ENCODE data around the gene KRT76.

KRT76 gene

DNA sequence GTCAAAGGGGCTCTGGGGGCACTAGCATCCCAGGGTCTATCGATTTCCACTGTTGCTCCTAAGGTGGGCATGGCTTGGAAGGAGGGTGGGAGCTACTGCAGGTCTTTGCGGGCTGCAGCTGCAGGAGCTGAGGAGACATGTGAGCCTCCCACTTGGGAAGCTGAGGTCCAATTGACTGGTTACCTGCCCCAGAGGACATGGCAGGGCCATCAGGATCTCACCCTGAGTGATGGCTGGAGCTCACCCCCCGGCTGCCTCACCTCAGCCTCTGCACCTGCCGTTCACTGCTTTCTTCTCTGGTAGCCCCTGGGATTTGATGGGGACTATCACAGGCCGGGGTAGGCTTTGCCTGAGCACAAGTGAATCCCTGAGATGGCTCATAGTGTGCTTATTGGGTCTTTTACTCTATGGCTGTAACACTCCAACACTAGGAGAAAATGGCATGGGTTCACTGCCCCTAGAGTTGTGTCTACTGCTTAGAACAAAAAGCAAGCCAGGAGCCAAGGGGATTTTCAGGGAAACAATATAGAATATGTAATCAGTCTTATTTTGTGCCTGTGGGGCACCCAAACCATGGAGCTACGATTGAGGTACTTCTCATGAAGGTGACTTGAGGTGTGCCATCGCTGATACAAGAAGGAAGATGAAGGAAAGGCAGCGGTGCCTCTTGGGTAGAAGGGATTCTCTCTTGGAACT lies 40.0 kb upstream of the KRT76 start:
- H3K4me3 ChIP-seq (ENCODE audit: low read depth, low read length), result no peak overlapping the region
- no peak for DNase-seq (ENCODE audit: low read depth)
- TF ChIP-seq, protein P1, sequence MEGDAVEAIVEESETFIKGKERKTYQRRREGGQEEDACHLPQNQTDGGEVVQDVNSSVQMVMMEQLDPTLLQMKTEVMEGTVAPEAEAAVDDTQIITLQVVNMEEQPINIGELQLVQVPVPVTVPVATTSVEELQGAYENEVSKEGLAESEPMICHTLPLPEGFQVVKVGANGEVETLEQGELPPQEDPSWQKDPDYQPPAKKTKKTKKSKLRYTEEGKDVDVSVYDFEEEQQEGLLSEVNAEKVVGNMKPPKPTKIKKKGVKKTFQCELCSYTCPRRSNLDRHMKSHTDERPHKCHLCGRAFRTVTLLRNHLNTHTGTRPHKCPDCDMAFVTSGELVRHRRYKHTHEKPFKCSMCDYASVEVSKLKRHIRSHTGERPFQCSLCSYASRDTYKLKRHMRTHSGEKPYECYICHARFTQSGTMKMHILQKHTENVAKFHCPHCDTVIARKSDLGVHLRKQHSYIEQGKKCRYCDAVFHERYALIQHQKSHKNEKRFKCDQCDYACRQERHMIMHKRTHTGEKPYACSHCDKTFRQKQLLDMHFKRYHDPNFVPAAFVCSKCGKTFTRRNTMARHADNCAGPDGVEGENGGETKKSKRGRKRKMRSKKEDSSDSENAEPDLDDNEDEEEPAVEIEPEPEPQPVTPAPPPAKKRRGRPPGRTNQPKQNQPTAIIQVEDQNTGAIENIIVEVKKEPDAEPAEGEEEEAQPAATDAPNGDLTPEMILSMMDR (IDR thresholded peaks at IDR 0.05; ENCODE audit: insufficient read depth, low read depth, low read length, missing control alignments), result no peak

DNA sequence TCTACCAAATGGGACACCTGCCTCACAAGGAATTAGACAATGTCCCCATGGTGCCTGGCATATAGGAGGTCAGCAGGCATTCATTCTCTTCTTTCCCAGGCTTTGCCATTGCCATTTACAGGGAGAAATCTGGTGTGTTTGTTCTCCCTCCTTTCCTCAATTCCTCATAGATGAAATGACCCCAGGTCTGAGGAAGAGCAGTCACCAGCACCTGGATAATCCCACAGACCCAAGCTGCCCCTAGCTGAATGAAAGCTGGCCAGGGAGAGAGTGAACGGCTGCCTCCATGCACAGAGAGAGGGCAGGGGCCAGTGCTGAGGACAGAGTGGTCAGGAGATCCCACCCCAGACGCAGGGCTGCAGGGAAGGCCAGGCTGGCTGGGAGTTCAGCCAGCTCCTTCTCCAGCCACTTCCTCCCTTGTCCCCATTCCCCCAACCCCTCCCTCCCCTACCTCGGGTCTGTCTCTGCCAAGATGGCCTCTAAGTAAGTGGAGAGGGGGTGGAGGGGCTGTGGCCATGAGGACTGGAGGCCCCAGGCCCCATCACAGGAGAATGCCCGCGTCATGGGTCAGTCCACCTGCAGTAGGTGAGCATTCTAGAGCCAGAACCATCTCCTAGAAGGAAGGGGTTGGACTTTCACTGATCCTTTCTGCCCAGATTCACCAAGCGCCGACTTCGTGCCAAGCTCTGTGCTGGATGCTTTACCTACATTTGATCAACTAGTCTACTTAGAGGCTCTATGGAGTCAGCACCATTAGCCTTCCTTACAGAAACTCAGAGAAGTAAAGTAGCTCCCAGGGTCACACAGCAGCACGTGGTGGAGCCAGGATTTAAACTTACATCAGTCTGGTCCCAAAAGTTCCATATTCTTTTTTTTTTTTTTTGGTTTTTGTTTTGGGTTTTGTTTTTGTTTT lies 38.8 kb upstream of the KRT76 start:
- DNase-seq (ENCODE audit: low read depth), result no peak
- no peak overlapping the region for H3K4me3 ChIP-seq (ENCODE audit: low read depth, low read length)
- TF ChIP-seq, protein P1 (IDR thresholded peaks at IDR 0.05; ENCODE audit: insufficient read depth, low read depth, low read length, missing control alignments), result no peak

DNA sequence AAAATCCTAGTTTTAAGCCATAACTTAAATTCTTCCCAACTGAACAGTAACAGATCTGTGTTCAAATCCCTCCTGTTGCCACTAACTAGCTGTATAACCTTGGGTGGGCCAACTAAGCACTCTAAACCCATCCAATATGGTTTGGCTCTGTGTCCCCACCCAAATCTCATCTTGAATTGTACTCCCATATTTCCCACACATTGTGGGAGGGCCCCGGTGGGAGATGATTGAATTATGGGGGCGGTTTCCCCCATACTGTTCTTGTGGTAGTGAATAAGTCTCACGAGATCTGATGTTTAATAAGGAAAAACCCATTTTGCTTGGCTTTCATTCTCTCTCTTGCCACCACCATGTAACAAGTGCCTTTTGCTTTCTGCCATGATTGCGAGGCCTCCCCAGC lies 38.0 kb upstream of the KRT76 start:
- DNase-seq (ENCODE audit: low read depth), result no peak
- TF ChIP-seq, protein P1 (IDR thresholded peaks at IDR 0.05; ENCODE audit: insufficient read depth, low read depth, low read length, missing control alignments), result no peak
- H3K4me3 ChIP-seq (ENCODE audit: low read depth, low read length), result no peak overlapping the region

DNA sequence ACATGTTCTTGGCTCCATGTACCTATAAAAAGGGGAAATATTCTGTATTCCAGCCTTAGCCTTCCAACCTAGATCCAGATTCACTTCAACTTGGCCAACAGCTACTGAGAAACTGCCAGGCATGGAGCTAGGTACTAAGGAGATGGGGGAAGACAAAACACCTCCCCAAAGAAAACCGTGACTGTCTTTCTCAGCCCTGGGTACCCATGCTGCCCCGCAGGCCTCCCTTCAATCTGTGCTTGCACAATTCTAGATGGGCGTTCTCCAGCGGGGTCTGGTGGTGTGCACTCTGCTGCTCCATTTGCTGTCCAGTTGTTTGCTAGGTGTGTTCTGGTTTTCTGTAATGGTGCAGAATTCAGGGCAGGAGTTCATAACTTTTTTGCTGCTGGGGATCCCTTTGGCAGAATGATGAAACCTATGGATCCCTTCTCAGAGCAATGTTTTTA lies 37.6 kb upstream of the KRT76 start:
- no peak overlapping the region for H3K4me3 ChIP-seq (ENCODE audit: low read depth, low read length)
- TF ChIP-seq, protein P1 (IDR thresholded peaks at IDR 0.05; ENCODE audit: insufficient read depth, low read depth, low read length, missing control alignments), result no peak
- DNase-seq (ENCODE audit: low read depth), result no peak

DNA sequence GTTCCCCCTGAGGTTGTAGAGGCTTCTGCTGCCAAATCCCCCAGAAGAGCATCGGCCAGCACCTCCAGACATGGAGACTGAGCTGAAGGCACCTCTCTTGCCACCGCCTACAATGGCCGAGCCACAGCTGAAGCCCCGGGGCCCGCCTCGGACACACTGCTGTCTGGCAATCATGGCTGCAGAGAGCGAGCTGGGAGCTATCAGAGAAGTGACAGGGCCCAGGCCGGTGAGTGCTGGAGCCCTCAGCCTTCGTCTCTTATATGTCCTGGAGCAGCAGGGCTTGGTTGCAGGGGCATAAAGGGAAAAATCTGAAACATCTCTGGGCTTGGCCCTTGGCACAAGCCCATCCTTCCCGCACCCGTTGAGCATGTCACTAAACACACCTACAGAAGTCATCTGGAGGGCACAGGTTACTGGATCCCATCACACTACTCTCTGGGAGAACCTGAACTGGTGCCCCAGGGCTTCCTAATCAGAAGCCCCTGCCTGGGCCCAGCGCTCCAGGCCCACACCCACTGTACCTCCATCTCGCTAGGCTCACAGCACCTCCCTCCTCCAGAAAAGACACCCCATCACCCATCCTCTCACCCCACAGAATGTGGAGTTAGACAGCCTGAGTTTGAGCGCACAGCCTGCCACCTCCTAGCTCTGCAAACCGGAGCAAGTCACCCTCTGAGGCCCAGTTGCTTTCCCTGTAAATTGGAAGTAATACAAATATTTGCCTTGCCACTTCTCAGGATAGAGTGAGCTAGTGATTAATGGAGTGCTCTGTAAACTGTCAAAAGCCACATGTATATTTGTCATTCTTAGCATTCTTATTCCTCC lies 37.0 kb upstream of the KRT76 start, which contains the start of gene KRT4:
Gene KRT4 (minus strand): TSS at position 232 of the 825 bp plus-strand sequence. CDS start 58 bp downstream, at position 174.
- DNase-seq (ENCODE audit: low read depth), result no peak

More for the DNA sequence above, 37.0 kb upstream of the KRT76 start, which contains the start of gene KRT4:
- H3K4me3 ChIP-seq (ENCODE audit: low read depth, low read length), result no peak within 1 kb of the TSS
- TF ChIP-seq, protein P1 (IDR thresholded peaks at IDR 0.05; ENCODE audit: insufficient read depth, low read depth, low read length, missing control alignments), result no peak
